ENCODE measurements around the gene SNORC. TPM values are rescaled to one million over a fixed set of nuclear protein-coding genes. Genes with fewer than 3 reads are reported as not detected.

The SNORC gene
- total and polyA plus RNA-seq, 9 of the 15 experiments (the other 6 are each of a cell fraction or from before 2014, with no cell fraction given) = 0.14 to 2.5 (median 0.72) TPM; not detected in 2

DNA sequence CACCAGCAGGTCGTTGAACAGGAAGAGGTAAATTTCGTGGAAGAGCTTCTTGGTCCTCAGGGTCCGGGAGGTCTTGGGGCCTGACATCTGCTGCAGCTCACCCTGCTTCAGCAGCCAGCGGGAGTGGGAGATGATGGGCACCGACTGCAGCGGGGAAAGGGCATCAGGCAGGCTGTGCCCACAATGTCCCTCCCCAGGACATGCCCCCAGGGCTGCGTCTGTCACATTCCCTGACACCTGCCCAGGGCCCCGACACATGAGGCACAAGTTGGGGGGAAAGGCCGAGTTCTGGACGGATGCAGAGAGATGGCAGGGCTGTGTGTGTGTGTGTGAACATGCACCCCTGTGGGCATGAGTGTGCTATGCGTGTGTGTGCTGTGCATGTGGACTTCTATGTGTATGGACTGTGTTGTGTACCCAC lies 13.9 kb downstream of the SNORC start:
- no peak overlapping the region for H2AFZ ChIP-seq (ENCODE audit: low read depth, low read length)
- FAIRE-seq (no peak), ATAC-seq (no peak), DNase-seq (ENCODE audit: extremely low read depth in 1 of 4, low spot score in 3 of 4) (no peak)
- TF ChIP-seq XRCC4 (IDR thresholded peaks at IDR 0.05; ENCODE audit: extremely low read depth, insufficient read depth, insufficient read length) = no peak
- no peak for TF ChIP-seq OTX1 (CRISPR knock-in tag; IDR thresholded peaks at IDR 0.05)
- no peak for TF ChIP-seq SIN3A (IDR thresholded peaks at IDR 0.05; ENCODE audit: borderline replicate concordance in 2 of 2, control insufficient read depth in 1 of 2, low read depth in 2 of 2, low read length in 2 of 2)
- no peak for TF ChIP-seq GABPB2 (CRISPR knock-in tag; conservative IDR thresholded peaks at IDR 0.05)
- TF ChIP-seq POLR2B (IDR thresholded peaks at IDR 0.05; ENCODE audit: low read depth, partially characterized antibody) = no peak
- TF ChIP-seq, protein P1, sequence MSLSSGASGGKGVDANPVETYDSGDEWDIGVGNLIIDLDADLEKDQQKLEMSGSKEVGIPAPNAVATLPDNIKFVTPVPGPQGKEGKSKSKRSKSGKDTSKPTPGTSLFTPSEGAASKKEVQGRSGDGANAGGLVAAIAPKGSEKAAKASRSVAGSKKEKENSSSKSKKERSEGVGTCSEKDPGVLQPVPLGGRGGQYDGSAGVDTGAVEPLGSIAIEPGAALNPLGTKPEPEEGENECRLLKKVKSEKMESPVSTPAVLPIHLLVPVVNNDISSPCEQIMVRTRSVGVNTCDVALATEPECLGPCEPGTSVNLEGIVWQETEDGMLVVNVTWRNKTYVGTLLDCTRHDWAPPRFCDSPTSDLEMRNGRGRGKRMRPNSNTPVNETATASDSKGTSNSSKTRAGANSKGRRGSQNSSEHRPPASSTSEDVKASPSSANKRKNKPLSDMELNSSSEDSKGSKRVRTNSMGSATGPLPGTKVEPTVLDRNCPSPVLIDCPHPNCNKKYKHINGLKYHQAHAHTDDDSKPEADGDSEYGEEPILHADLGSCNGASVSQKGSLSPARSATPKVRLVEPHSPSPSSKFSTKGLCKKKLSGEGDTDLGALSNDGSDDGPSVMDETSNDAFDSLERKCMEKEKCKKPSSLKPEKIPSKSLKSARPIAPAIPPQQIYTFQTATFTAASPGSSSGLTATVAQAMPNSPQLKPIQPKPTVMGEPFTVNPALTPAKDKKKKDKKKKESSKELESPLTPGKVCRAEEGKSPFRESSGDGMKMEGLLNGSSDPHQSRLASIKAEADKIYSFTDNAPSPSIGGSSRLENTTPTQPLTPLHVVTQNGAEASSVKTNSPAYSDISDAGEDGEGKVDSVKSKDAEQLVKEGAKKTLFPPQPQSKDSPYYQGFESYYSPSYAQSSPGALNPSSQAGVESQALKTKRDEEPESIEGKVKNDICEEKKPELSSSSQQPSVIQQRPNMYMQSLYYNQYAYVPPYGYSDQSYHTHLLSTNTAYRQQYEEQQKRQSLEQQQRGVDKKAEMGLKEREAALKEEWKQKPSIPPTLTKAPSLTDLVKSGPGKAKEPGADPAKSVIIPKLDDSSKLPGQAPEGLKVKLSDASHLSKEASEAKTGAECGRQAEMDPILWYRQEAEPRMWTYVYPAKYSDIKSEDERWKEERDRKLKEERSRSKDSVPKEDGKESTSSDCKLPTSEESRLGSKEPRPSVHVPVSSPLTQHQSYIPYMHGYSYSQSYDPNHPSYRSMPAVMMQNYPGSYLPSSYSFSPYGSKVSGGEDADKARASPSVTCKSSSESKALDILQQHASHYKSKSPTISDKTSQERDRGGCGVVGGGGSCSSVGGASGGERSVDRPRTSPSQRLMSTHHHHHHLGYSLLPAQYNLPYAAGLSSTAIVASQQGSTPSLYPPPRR (CRISPR knock-in tag; IDR thresholded peaks at IDR 0.05; ENCODE audit: borderline replicate concordance) = no peak
- no peak for TF ChIP-seq SMAD4 (CRISPR knock-in tag; conservative IDR thresholded peaks at IDR 0.05)
- TF ChIP-seq MTA1 (IDR thresholded peaks at IDR 0.05; ENCODE audit: borderline replicate concordance) = no peak
- TF ChIP-seq MTA3 (IDR thresholded peaks at IDR 0.05; ENCODE audit: borderline replicate concordance) = no peak
- TF ChIP-seq ZBTB1 (CRISPR knock-in tag; IDR thresholded peaks at IDR 0.05; ENCODE audit: borderline replicate concordance, low read depth) = no peak
- TF ChIP-seq BCOR (IDR thresholded peaks at IDR 0.05) = no peak
- no peak for TF ChIP-seq GATA2 (CRISPR knock-in tag; IDR thresholded peaks at IDR 0.05)
- TF ChIP-seq FOS (IDR thresholded peaks at IDR 0.05; ENCODE audit: extremely low read depth, insufficient read length) = no peak
- TF ChIP-seq U2AF2 (optimal IDR thresholded peaks at IDR 0.05; ENCODE audit: low read depth, low read length) = no peak
- no peaks in the 10 kb centered on the region for H3K9me1 ChIP-seq (ENCODE audit: control insufficient read depth, insufficient read depth, low read length)
- intact Hi-C loops (cut with micrococcal nuclease) = no loop called here
- no peak overlapping the region for H3K4me3 ChIP-seq
- no peak overlapping the region for H3K27ac ChIP-seq (ENCODE audit: extremely low read depth, low read depth, low read length)
- H3K4me1 ChIP-seq (replicated peaks in 1 of 2; ENCODE audit: control insufficient read depth in 2 of 2, insufficient read depth in 2 of 2, low read length in 2 of 2) = peaks cover 0 to 6% of the 10 kb centered on the region in 2 experiments; a peak in 2 of 5 replicates
- no peaks in the 10 kb centered on the region for H3K9me3 ChIP-seq (replicated peaks; ENCODE audit: control insufficient read depth, insufficient read depth, low read depth, low read length)
- H3K36me3 ChIP-seq (ENCODE audit: control insufficient read depth, insufficient read depth, low read length) = no peaks in the 10 kb centered on the region
- no peak overlapping the region for H3K9ac ChIP-seq (ENCODE audit: insufficient read depth in 1 of 2, low read depth in 2 of 2, low read length in 2 of 2)
- H3K27me3 ChIP-seq (ENCODE audit: control insufficient read depth in 2 of 2, insufficient read depth in 2 of 2, low read length in 2 of 2) = peaks cover 19 to 63% of the 10 kb centered on the region in 2 experiments; a peak in 4 of 5 replicates
- BruUV-seq (replicated peaks) = no TSS peak
- in situ Hi-C loops (cut with MboI) = no loop called here
- no peaks in the 10 kb centered on the region for H3K79me2 ChIP-seq (ENCODE audit: control insufficient read depth, insufficient read depth, low read length)
- no peaks in the 10 kb centered on the region; the same call in 1 of the 2 replicates for H4K20me1 ChIP-seq (replicated peaks; ENCODE audit: control insufficient read depth, insufficient read depth, low read length)
- CTCF ChIA-PET (ENCODE audit: low intra/inter-chr PET ratio) = no interaction called here
- no peak overlapping the region for H3K4me2 ChIP-seq (ENCODE audit: insufficient read depth, low read length)
- 3% methylated on average over 8 of the region's 11 CpGs for WGBS (ENCODE audit: insufficient coverage, low coverage, missing lambda C conversion rate)
- POLR2A ChIA-PET = no interaction called here
